Memory B cell (primary cell): ENCODE measurements around the gene TNRC18.

Experiments used
- ATAC-seq: fragments of 150-1000 bp; cut with Tn5 transposase; 2 replicates; pipeline ENCODE4 v1.10.0; 2021; ENCODE audit warnings: low read depth, mild to moderate bottlenecking, moderate library complexity
- DNase-seq, 2 donors: peaks; one replicate each; pipeline ENCODE4 v3.0.0; 2022; ENCODE audit warnings: low spot score in 2 of 2
- H3K27ac Mint-ChIP-seq: one replicate; pipeline ENCODE4 v1.8.0; 2022; ENCODE audit warnings: mild to moderate bottlenecking, moderate library complexity, mixed read lengths
- H3K27me3 Mint-ChIP-seq: one replicate; pipeline ENCODE4 v1.8.0; 2022; ENCODE audit warnings: mixed read lengths
- H3K36me3 Mint-ChIP-seq: one replicate; pipeline ENCODE4 v1.8.0; 2022; ENCODE audit warnings: mild to moderate bottlenecking, mixed read lengths
- H3K4me1 Mint-ChIP-seq: one replicate; pipeline ENCODE4 v1.8.0; 2022; ENCODE audit warnings: mixed read lengths
- H3K4me3 Mint-ChIP-seq: one replicate; pipeline ENCODE4 v1.8.0; 2022; ENCODE audit warnings: mild to moderate bottlenecking, moderate library complexity, mixed read lengths
- H3K9me3 Mint-ChIP-seq: one replicate; pipeline ENCODE4 v1.8.0; 2022; ENCODE audit warnings: mixed read lengths

The TNRC18 gene

GRCh38 chr7:5417106-5418071, 6.2 kb downstream of the TNRC18 start:
- Mint-ChIP-seq H3K4me3 (no peak overlapping the region), H3K27ac (no peak overlapping the region), H3K36me3 (no peaks in the 10 kb centered on the region), H3K27me3 (peaks cover 19% of the 10 kb centered on the region), H3K4me1 (peaks cover 9% of the 10 kb centered on the region), H3K9me3 (no peaks in the 10 kb centered on the region)
- no peak for ATAC-seq
- no peak for DNase-seq

GRCh38 chr7:5414916-5415315, 8.7 kb downstream of the TNRC18 start:
- Mint-ChIP-seq H3K27ac (no peak overlapping the region), H3K4me1 (peaks cover 4% of the 10 kb centered on the region), H3K4me3 (no peak overlapping the region), H3K36me3 (no peaks in the 10 kb centered on the region), H3K9me3 (no peaks in the 10 kb centered on the region), H3K27me3 (peaks cover 15% of the 10 kb centered on the region)
- DNase-seq = no peak
- ATAC-seq = no peak

- ATAC-seq (no peak), DNase-seq (no peak)
- Mint-ChIP-seq H3K4me3 (no peak overlapping the region), H3K4me1 (peaks cover 1% of the 10 kb centered on the region), H3K27ac (no peak overlapping the region), H3K9me3 (no peaks in the 10 kb centered on the region), H3K27me3 (peaks cover 15% of the 10 kb centered on the region), H3K36me3 (no peaks in the 10 kb centered on the region)
Observed at GRCh38 chr7:5413449-5413786, 10.2 kb downstream of the TNRC18 start.

GRCh38 chr7:5408777-5409176, 14.9 kb downstream of the TNRC18 start:
- no peak overlapping the region for H3K27ac Mint-ChIP-seq
- DNase-seq (no peak), ATAC-seq (no peak)
- H3K36me3 Mint-ChIP-seq = no peaks in the 10 kb centered on the region
- H3K27me3 Mint-ChIP-seq = peaks cover 8% of the 10 kb centered on the region
- no peak overlapping the region for H3K4me3 Mint-ChIP-seq
- H3K9me3 Mint-ChIP-seq = no peaks in the 10 kb centered on the region
- no peaks in the 10 kb centered on the region for H3K4me1 Mint-ChIP-seq

- no peak for DNase-seq
- no peaks in the 10 kb centered on the region for H3K4me1 Mint-ChIP-seq
- no peak overlapping the region for H3K4me3 Mint-ChIP-seq
- H3K27ac Mint-ChIP-seq = no peak overlapping the region
- ATAC-seq = no peak
- H3K36me3 Mint-ChIP-seq = no peaks in the 10 kb centered on the region
- H3K9me3 Mint-ChIP-seq = no peaks in the 10 kb centered on the region
- H3K27me3 Mint-ChIP-seq = peaks cover 8% of the 10 kb centered on the region
Observed at GRCh38 chr7:5406957-5407945, 16.4 kb downstream of the TNRC18 start.

GRCh38 chr7:5404421-5404826, 19.2 kb downstream of the TNRC18 start:
- DNase-seq = no peak
- H3K27me3 Mint-ChIP-seq = peaks cover 8% of the 10 kb centered on the region
- no peaks in the 10 kb centered on the region for H3K36me3 Mint-ChIP-seq
- H3K4me1 Mint-ChIP-seq = peaks cover 3% of the 10 kb centered on the region
- H3K9me3 Mint-ChIP-seq = peaks cover 2% of the 10 kb centered on the region
- no peak overlapping the region for H3K27ac Mint-ChIP-seq
- no peak overlapping the region for H3K4me3 Mint-ChIP-seq
- ATAC-seq = no peak

GRCh38 chr7:5403442-5403841, 20.2 kb downstream of the TNRC18 start:
- ATAC-seq = no peak
- Mint-ChIP-seq H3K9me3 (peaks cover 2% of the 10 kb centered on the region), H3K4me1 (peaks cover 3% of the 10 kb centered on the region), H3K27ac (no peak overlapping the region), H3K4me3 (no peak overlapping the region), H3K36me3 (no peaks in the 10 kb centered on the region), H3K27me3 (peaks cover 4% of the 10 kb centered on the region)
- no peak for DNase-seq

- Mint-ChIP-seq H3K27ac (peak overlapping the region; percentile 95), H3K4me1 (peaks cover 20% of the 10 kb centered on the region), H3K36me3 (peaks cover 11% of the 10 kb centered on the region), H3K4me3 (peak overlapping the region; percentile 84), H3K9me3 (peaks cover 2% of the 10 kb centered on the region), H3K27me3 (no peaks in the 10 kb centered on the region)
- DNase-seq (no peak), ATAC-seq (no peak)
Observed at GRCh38 chr7:5397736-5398135, 25.9 kb downstream of the TNRC18 start.

- DNase-seq (peak; percentile 78 to 87), ATAC-seq (peak; percentile 91)
- Mint-ChIP-seq H3K27ac (peak overlapping the region; percentile 95), H3K36me3 (peaks cover 14% of the 10 kb centered on the region), H3K9me3 (peaks cover 2% of the 10 kb centered on the region), H3K4me1 (peaks cover 20% of the 10 kb centered on the region), H3K4me3 (peak overlapping the region; percentile 84), H3K27me3 (no peaks in the 10 kb centered on the region)
Observed at GRCh38 chr7:5396999-5397663, 26.5 kb downstream of the TNRC18 start.

- DNase-seq (peak; percentile 32 to 46), ATAC-seq (peak; percentile 36)
- Mint-ChIP-seq H3K27ac (peak overlapping the region; percentile 95), H3K9me3 (peaks cover 2% of the 10 kb centered on the region), H3K27me3 (no peaks in the 10 kb centered on the region), H3K4me3 (peak overlapping the region; percentile 84), H3K36me3 (peaks cover 14% of the 10 kb centered on the region), H3K4me1 (peaks cover 20% of the 10 kb centered on the region)
Observed at GRCh38 chr7:5396542-5396941, 27.1 kb downstream of the TNRC18 start.

- Mint-ChIP-seq H3K9me3 (no peaks in the 10 kb centered on the region), H3K36me3 (peaks cover 14% of the 10 kb centered on the region), H3K4me1 (peaks cover 17% of the 10 kb centered on the region), H3K4me3 (peak overlapping the region; percentile 84), H3K27me3 (no peaks in the 10 kb centered on the region), H3K27ac (peak overlapping the region; percentile 53)
- DNase-seq (no peak), ATAC-seq (no peak)
Observed at GRCh38 chr7:5395246-5395645, 28.4 kb downstream of the TNRC18 start.

- Mint-ChIP-seq H3K27me3 (no peaks in the 10 kb centered on the region), H3K36me3 (peaks cover 14% of the 10 kb centered on the region), H3K4me1 (peaks cover 17% of the 10 kb centered on the region), H3K9me3 (no peaks in the 10 kb centered on the region), H3K4me3 (no peak overlapping the region), H3K27ac (no peak overlapping the region)
- no peak for DNase-seq
- no peak for ATAC-seq
Observed at GRCh38 chr7:5394264-5395105, 29.1 kb downstream of the TNRC18 start.

GRCh38 chr7:5393748-5394147, 29.9 kb downstream of the TNRC18 start:
- Mint-ChIP-seq H3K27ac (no peak overlapping the region), H3K4me1 (peaks cover 17% of the 10 kb centered on the region), H3K36me3 (peaks cover 14% of the 10 kb centered on the region), H3K9me3 (no peaks in the 10 kb centered on the region), H3K4me3 (peak overlapping the region; percentile 2), H3K27me3 (no peaks in the 10 kb centered on the region)
- ATAC-seq (no peak), DNase-seq (no peak)
